D721Med (cell line): ENCODE results near the gene TXNRD3.

Experiments used
- DNase-seq: peaks from one replicate; pipeline ENCODE4 v3.0.0; 2011; ENCODE audit warnings: low spot score; ENCODE audit not compliant: insufficient read length
- FAIRE-seq: peaks from 2 replicates; lab custom pipeline; 2011; peaks lifted over from hg19 to GRCh38; lab: Jason Lieb, UNC
- CTCF ChIP-seq: IDR thresholded peaks from 2 replicates; pipeline ENCODE4 v1.5.1; 2012; ENCODE audit warnings: mild to moderate bottlenecking, control low read depth; ENCODE audit not compliant: insufficient read depth; ENCODE audit errors: missing control alignments

The TXNRD3 gene

GRCh38 chr3:126557415-126557745 lies 97.5 kb downstream of the TXNRD3 start:
- TF ChIP-seq CTCF = no peak
- no peak for DNase-seq
- FAIRE-seq = no peak
